Trophoblast cell (in vitro differentiated cells and primary cell): ENCODE data around the gene INPPL1.

ENCODE experiments used
- DNase-seq, 2 donors: peaks; one replicate each; pipeline ENCODE4 v3.0.0-alpha.2; 2016
- H2AFZ ChIP-seq: 2 replicates; pipeline ENCODE4 v1.6.1; 2013; ENCODE audit warnings: low read length, moderate library complexity, mild to moderate bottlenecking; ENCODE audit not compliant: insufficient read depth, poor library complexity
- H2AK5ac ChIP-seq: 2 replicates; pipeline ENCODE4 v1.6.1; 2013; ENCODE audit warnings: mild to moderate bottlenecking, low read length
- H2BK120ac ChIP-seq: 2 replicates; pipeline ENCODE4 v1.6.1; 2013; ENCODE audit warnings: low read length, mild to moderate bottlenecking, moderate library complexity; ENCODE audit not compliant: insufficient read depth, poor library complexity
- H2BK12ac ChIP-seq: 2 replicates; pipeline ENCODE4 v1.6.1; 2013; ENCODE audit warnings: mild to moderate bottlenecking, low read length, moderate library complexity
- H2BK5ac ChIP-seq: 2 replicates; pipeline ENCODE4 v1.6.1; 2013; ENCODE audit warnings: low read length, low read depth, moderate library complexity, mild to moderate bottlenecking; ENCODE audit not compliant: poor library complexity
- H3K14ac ChIP-seq: 2 replicates; pipeline ENCODE4 v1.6.1; 2013; ENCODE audit warnings: mild to moderate bottlenecking, low read length
- H3K18ac ChIP-seq: 2 replicates; pipeline ENCODE4 v1.6.1; 2013; ENCODE audit warnings: mild to moderate bottlenecking, low read length
- H3K23ac ChIP-seq: 2 replicates; pipeline ENCODE4 v1.6.1; 2013; ENCODE audit warnings: low read length
- H3K27ac ChIP-seq: 2 replicates; pipeline ENCODE4 v1.5.1; 2013; ENCODE audit warnings: low read depth, mild to moderate bottlenecking, inconsistent platforms, low read length, moderate library complexity
- H3K27me3 ChIP-seq: 2 replicates; pipeline ENCODE4 v1.6.1; 2013; ENCODE audit warnings: inconsistent platforms, mild to moderate bottlenecking, low read length, moderate library complexity; ENCODE audit not compliant: insufficient read depth
- H3K36me3 ChIP-seq, 2 experiments: 1 replicate in 1 of 2; 2 replicates in 1 of 2; pipeline ENCODE4 v1.6.1; 2013; ENCODE audit warnings: low read length in 2 of 2, mild to moderate bottlenecking in 2 of 2, moderate library complexity in 1 of 2; ENCODE audit not compliant: insufficient read depth in 2 of 2, control insufficient read depth in 1 of 2
- H3K4ac ChIP-seq: 2 replicates; pipeline ENCODE4 v1.6.1; 2013; ENCODE audit warnings: low read depth, mild to moderate bottlenecking, low read length, moderate library complexity
- H3K4me1 ChIP-seq, 2 experiments: 1 replicate in 1 of 2; 2 replicates in 1 of 2; pipeline ENCODE4 v1.6.1; 2013; ENCODE audit warnings: low read length in 2 of 2, mild to moderate bottlenecking in 2 of 2, moderate library complexity in 1 of 2; ENCODE audit not compliant: insufficient read depth in 2 of 2, control insufficient read depth in 1 of 2
- H3K4me2 ChIP-seq: 2 replicates; pipeline ENCODE4 v1.6.1; 2013; ENCODE audit warnings: inconsistent platforms, mild to moderate bottlenecking, low read length, moderate library complexity
- H3K4me3 ChIP-seq: 2 replicates; pipeline ENCODE4 v1.5.1; 2013; ENCODE audit warnings: mild to moderate bottlenecking, low read depth, low read length, inconsistent platforms
- H3K79me1 ChIP-seq: one replicate; pipeline ENCODE4 v1.6.1; 2013; ENCODE audit warnings: low read length
- H3K79me2 ChIP-seq: 2 replicates; pipeline ENCODE4 v1.6.1; 2013; ENCODE audit warnings: low read length, mild to moderate bottlenecking; ENCODE audit not compliant: control insufficient read depth, insufficient read depth, poor library complexity
- H3K9ac ChIP-seq: 2 replicates; pipeline ENCODE4 v1.6.1; 2013; ENCODE audit warnings: mild to moderate bottlenecking, low read length
- H3K9me3 ChIP-seq: 2 replicates; pipeline ENCODE4 v1.6.1; 2013; ENCODE audit warnings: low read depth, mild to moderate bottlenecking, control low read depth, inconsistent platforms, low read length; ENCODE audit not compliant: insufficient read depth
- H4K12ac ChIP-seq: 2 replicates; pipeline ENCODE4 v1.6.1; 2013; ENCODE audit warnings: low read depth, mild to moderate bottlenecking, low read length, moderate library complexity
- H4K8ac ChIP-seq: 2 replicates; pipeline ENCODE4 v1.6.1; 2013; ENCODE audit warnings: low read depth, mild to moderate bottlenecking, low read length, moderate library complexity
- H4K91ac ChIP-seq: one replicate; pipeline ENCODE4 v1.6.1; 2013; ENCODE audit warnings: low read depth, mild to moderate bottlenecking, low read length, moderate library complexity
- WGBS: extraction: QIAGEN DNeasy Blood & Tissue Kit; methylation state at CpG from one replicate; pipeline ENCODE4 v1.1.7; 2013; ENCODE audit warnings: missing lambda C conversion rate; ENCODE audit not compliant: insufficient read length, insufficient coverage; ENCODE audit errors: extremely low coverage; 5-methylcytosine and 5-hydroxymethylcytosine counted together

The INPPL1 gene

DNA sequence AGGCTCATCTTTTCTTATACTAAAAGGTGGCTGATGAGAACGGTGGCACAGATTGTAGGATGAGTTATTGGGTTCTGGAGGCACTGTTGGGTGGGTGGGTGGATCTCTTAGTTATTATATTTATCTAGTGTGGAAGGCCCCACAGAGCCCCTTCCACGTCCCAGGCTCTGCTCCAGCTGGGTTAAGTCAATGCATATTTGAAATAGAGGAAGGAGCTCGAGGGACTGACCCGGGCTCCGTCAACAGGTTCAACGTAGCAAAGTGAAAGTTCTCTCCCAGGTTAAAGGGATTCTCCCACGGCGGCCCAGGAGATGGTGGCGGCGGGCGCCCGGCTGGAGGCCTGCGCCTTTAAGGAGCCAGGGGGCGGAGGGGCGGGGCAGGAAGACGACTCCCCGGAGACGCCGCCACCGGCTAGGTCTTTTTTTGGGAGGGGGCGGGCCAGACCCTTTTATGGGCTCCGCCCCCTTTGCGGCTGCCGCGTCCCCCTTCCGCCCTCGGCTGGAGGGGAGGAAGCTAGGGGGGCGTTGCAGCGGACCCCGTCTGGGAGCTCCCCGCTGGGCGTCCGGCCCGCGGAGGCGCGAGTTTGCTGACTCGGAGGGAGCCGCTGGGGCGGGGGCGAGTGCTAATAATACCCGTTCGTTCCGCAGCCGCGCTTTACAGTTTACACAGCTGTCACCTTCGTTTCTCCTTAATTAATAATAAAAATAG, 1.5 kb upstream of the INPPL1 start:
- peaks cover 14 to 17% of the 10 kb centered on the region in 2 experiments for H3K36me3 ChIP-seq
- peak overlapping the region; percentile 90 for H2BK120ac ChIP-seq
- DNase-seq: peak; percentile 89 to 92
- H3K9ac ChIP-seq: peak overlapping the region; percentile 82
- peaks cover 24% of the 10 kb centered on the region for H3K79me2 ChIP-seq
- H4K8ac ChIP-seq: peak overlapping the region; percentile 86
- peak overlapping the region; percentile 97 for H3K27ac ChIP-seq
- peak overlapping the region; percentile 93 for H4K12ac ChIP-seq
- peaks cover 2% of the 10 kb centered on the region for H3K9me3 ChIP-seq
- H3K79me1 ChIP-seq: peaks cover 26% of the 10 kb centered on the region
- peak overlapping the region; percentile 76 for H3K4me2 ChIP-seq
- H3K18ac ChIP-seq: peak overlapping the region; percentile 90
- peak overlapping the region; percentile 89 for H3K14ac ChIP-seq
- H2AFZ ChIP-seq: peak overlapping the region; percentile 88
- H4K91ac ChIP-seq: peak overlapping the region; percentile 91
- peak overlapping the region; percentile 89 for H3K4me3 ChIP-seq
- H2BK5ac ChIP-seq: peak overlapping the region; percentile 96
- peak overlapping the region; percentile 49 for H2AK5ac ChIP-seq
- H3K4ac ChIP-seq: peak overlapping the region; percentile 42
- no CpG with 5 or more reads among the region's 47 CpGs for WGBS
- peaks cover 16 to 24% of the 10 kb centered on the region in 2 experiments for H3K4me1 ChIP-seq
- H3K23ac ChIP-seq: no peak overlapping the region
- H3K27me3 ChIP-seq: no peaks in the 10 kb centered on the region
- no peak overlapping the region for H2BK12ac ChIP-seq

DNA sequence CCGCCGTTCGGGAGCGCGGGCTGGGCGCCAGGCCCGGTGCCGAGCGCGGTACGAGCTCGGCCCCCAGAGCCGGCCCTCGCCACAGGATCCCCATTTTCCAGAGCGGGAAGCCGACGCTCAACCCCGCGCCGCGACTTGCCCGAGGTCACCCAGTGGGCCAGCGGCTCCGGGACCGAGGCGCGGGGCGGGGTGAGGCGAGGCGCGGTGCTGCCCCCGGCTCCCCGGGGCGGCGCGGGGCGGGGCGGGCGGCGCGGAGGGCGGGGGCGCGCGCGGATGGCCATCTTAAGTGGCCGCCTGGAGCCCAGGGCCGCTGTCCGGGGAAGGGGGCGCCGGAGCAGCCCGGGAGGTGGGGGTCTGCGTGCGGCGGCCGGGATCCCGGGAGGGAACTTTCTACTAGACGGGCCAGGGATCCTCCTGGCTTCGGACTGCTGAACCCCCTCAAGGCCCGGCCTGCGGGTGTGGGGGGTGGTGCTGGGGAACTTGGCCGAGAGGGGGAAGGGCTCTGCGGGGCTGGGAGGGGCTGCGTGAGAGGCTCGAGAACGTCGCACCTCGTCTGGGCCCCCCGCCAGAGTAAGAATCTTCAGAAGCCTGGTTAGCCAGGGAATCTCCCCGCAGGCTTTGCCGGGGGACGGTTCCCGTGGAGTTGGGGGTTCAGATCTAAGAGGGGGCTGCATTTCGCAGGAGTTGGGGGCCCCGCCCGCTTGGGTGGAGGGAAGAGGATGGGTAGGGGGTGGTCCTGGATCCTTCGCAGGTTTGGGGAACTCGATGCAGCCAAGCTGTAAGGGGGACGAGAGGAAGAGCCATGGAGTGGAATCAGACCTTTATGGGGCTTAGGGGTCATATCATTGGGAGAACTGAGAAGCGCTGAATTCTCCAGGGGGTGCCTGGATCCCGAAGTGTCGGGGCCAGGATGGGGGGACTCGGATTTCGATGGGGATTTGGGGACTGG, 678 bp upstream of the INPPL1 start:
- Histone ChIP-seq H2BK120ac (peak overlapping the region; percentile 98), H3K4ac (peak overlapping the region; percentile 100), H3K79me2 (peaks cover 24% of the 10 kb centered on the region), H3K23ac (peak overlapping the region; percentile 68), H3K18ac (peak overlapping the region; percentile 99), H3K79me1 (peaks cover 26% of the 10 kb centered on the region), H3K9ac (peak overlapping the region; percentile 98), H4K12ac (peak overlapping the region; percentile 98), H4K91ac (peak overlapping the region; percentile 100), H3K4me2 (peak overlapping the region; percentile 100), H3K27ac (peak overlapping the region; percentile 97), H3K14ac (peak overlapping the region; percentile 98), H2BK12ac (peak overlapping the region; percentile 84), H3K4me1 (peaks cover 16 to 24% of the 10 kb centered on the region in 2 experiments), H2AK5ac (peak overlapping the region; percentile 93), H3K36me3 (peaks cover 22 to 25% of the 10 kb centered on the region in 2 experiments), H4K8ac (peak overlapping the region; percentile 90), H2AFZ (peak overlapping the region; percentile 81), H3K27me3 (no peaks in the 10 kb centered on the region), H3K4me3 (peak overlapping the region; percentile 89), H3K9me3 (no peaks in the 10 kb centered on the region), H2BK5ac (peak overlapping the region; percentile 97)
- no CpG with 5 or more reads among the region's 84 CpGs for WGBS
- DNase-seq: peak in 1 of 2 donors; percentile 66

DNA sequence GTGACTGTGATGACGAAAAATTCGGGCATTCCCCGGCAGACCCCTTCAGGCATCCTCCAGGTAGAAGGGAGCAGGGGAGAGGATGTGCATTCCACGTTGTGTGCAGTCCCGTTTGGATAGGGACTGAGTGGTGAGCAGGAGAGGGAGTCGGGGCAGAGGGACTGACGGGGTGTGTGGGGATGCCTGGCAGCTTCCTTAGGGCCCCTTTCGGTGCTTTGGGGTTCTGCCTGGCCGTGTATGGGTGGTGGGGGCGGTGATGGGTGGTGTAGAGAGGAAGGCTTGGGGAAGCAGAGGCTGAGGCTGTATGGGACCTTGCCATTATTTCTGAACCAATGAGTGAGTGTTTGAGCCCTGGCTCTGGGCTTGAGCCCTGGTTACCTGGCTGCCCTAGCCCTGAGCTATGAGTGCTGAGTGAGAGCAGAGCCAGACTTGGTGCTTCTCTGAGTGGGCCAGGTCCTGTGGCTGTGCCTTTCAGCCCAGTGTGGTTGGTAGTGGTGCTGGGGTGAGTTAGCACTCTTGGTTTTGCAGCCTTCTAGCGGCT, 914 bp downstream of the INPPL1 start:
- peak overlapping the region; percentile 67 for H2BK5ac ChIP-seq
- H3K36me3 ChIP-seq: peaks cover 38 to 41% of the 10 kb centered on the region in 2 experiments
- no CpG with 5 or more reads among the region's 11 CpGs for WGBS

DNA sequence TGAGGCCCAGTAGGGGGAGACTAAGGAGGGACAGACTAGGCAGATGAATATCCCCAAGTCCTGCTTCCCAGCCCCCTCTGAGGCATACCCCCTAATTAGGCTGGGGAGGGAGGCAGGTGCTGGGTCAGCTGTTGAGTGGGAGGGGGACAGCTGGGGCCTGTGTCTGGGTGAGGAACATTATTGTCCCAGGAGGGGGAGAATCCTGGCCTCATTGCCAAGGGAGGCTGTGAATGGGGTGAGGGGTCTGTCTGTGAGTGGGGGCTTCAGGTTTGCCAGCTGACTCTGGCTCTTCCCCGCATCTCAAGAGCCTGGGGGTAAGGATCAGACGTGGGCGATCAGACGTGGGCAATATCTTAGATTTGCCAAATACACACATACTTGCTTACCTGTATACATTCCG, 2.1 kb downstream of the INPPL1 start:
- H4K12ac ChIP-seq: no peak overlapping the region
- no peak for DNase-seq
- no peak overlapping the region for H4K91ac ChIP-seq
- H3K4me2 ChIP-seq: no peak overlapping the region
- WGBS: no CpG with 5 or more reads among the region's 5 CpGs
- H3K4me1 ChIP-seq: peaks cover 13 to 21% of the 10 kb centered on the region in 2 experiments
- H2BK120ac ChIP-seq: no peak overlapping the region
- no peaks in the 10 kb centered on the region for H3K27me3 ChIP-seq
- H2AK5ac ChIP-seq: no peak overlapping the region
- H2BK5ac ChIP-seq: no peak overlapping the region
- H3K36me3 ChIP-seq: peaks cover 50 to 53% of the 10 kb centered on the region in 2 experiments
- H2BK12ac ChIP-seq: no peak overlapping the region
- H3K27ac ChIP-seq: no peak overlapping the region
- no peak overlapping the region for H3K14ac ChIP-seq
- H3K4ac ChIP-seq: peak overlapping the region; percentile 49
- peaks cover 24% of the 10 kb centered on the region for H3K79me2 ChIP-seq
- no peak overlapping the region for H3K4me3 ChIP-seq
- H3K23ac ChIP-seq: no peak overlapping the region
- no peak overlapping the region for H3K18ac ChIP-seq
- H3K79me1 ChIP-seq: peaks cover 26% of the 10 kb centered on the region
- no peak overlapping the region for H3K9ac ChIP-seq
- no peak overlapping the region for H2AFZ ChIP-seq
- H3K9me3 ChIP-seq: peaks cover 2% of the 10 kb centered on the region
- no peak overlapping the region for H4K8ac ChIP-seq

More for the DNA sequence above, 914 bp downstream of the INPPL1 start:
- H3K4me2 ChIP-seq: peak overlapping the region; percentile 100
- H2AK5ac ChIP-seq: no peak overlapping the region
- peak overlapping the region; percentile 97 for H3K4ac ChIP-seq
- peak overlapping the region; percentile 91 for H3K9ac ChIP-seq
- no peak overlapping the region for H3K27ac ChIP-seq
- peak overlapping the region; percentile 83 for H4K12ac ChIP-seq
- peaks cover 2% of the 10 kb centered on the region for H3K9me3 ChIP-seq
- H3K79me2 ChIP-seq: peaks cover 24% of the 10 kb centered on the region
- no peak overlapping the region for H2BK12ac ChIP-seq
- H3K27me3 ChIP-seq: no peaks in the 10 kb centered on the region
- H4K8ac ChIP-seq: peak overlapping the region; percentile 78
- peak overlapping the region; percentile 100 for H4K91ac ChIP-seq
- H3K4me1 ChIP-seq: peaks cover 16 to 24% of the 10 kb centered on the region in 2 experiments
- no peak overlapping the region for H3K23ac ChIP-seq
- peak overlapping the region; percentile 74 for H2BK120ac ChIP-seq
- H2AFZ ChIP-seq: peak overlapping the region; percentile 23
- DNase-seq: peak in 1 of 2 donors; percentile 23
- peak overlapping the region; percentile 93 for H3K18ac ChIP-seq
- peaks cover 26% of the 10 kb centered on the region for H3K79me1 ChIP-seq
- peak overlapping the region; percentile 88 for H3K14ac ChIP-seq
- H3K4me3 ChIP-seq: peak overlapping the region; percentile 89
